ACC112 (cell line): ENCODE data around the gene BAX.
A peak's percentile ranks its signal among the peaks of the same experiment; 100 is the strongest.

Experiments used
- H2AFZ ChIP-seq: fragments of 200-600 bp; sonication (generic); one replicate; pipeline ENCODE4 v1.6.0; 2017; ENCODE audit warnings: antibody characterized with exemption, low read length; ENCODE audit not compliant: unreplicated experiment
- H3K27ac ChIP-seq: fragments of 200-600 bp; sonication (generic); 2 replicates; pipeline ENCODE4 v1.5.1; 2014; ENCODE audit warnings: low read depth, mild to moderate bottlenecking, antibody characterized with exemption, low read length, moderate library complexity
- H3K27me3 ChIP-seq: fragments of 200-600 bp; sonication (generic); 2 replicates; pipeline ENCODE4 v1.6.1; 2014; ENCODE audit warnings: mild to moderate bottlenecking, antibody characterized with exemption, low read length, moderate library complexity, mixed read lengths; ENCODE audit not compliant: insufficient read depth
- H3K36me3 ChIP-seq: fragments of 200-600 bp; sonication (generic); 2 replicates; pipeline ENCODE4 v1.6.1; 2016; ENCODE audit warnings: mild to moderate bottlenecking, antibody characterized with exemption, low read length, moderate library complexity, mixed read lengths; ENCODE audit not compliant: insufficient read depth
- H3K4me1 ChIP-seq: fragments of 200-600 bp; sonication (generic); one replicate; pipeline ENCODE4 v1.6.1; 2016; ENCODE audit warnings: low read length, mixed read lengths; ENCODE audit not compliant: insufficient read depth, unreplicated experiment, control insufficient read depth
- H3K4me3 ChIP-seq: fragments of 200-600 bp; sonication (generic); 2 replicates; pipeline ENCODE4 v1.5.1; 2014; ENCODE audit warnings: mild to moderate bottlenecking, low read depth, low read length
- H3K79me2 ChIP-seq: fragments of 200-600 bp; sonication (generic); one replicate; pipeline ENCODE4 v1.6.0; 2016; ENCODE audit warnings: low read length; ENCODE audit not compliant: control insufficient read depth, unreplicated experiment, insufficient read depth

Gene BAX

GRCh38 chr19:48962849-48963165, 8.1 kb downstream of the BAX start:
- peaks cover 16% of the 10 kb centered on the region for H3K36me3 ChIP-seq
- no peak overlapping the region for H3K4me3 ChIP-seq
- H3K79me2 ChIP-seq: peaks cover 19% of the 10 kb centered on the region
- H3K27ac ChIP-seq: peak overlapping the region; percentile 85
- H3K4me1 ChIP-seq: peaks cover 21% of the 10 kb centered on the region
- no peak overlapping the region for H2AFZ ChIP-seq
- H3K27me3 ChIP-seq: no peaks in the 10 kb centered on the region

GRCh38 chr19:48963371-48964204, 8.9 kb downstream of the BAX start:
- Histone ChIP-seq H3K79me2 (peaks cover 19% of the 10 kb centered on the region), H2AFZ (no peak overlapping the region), H3K4me1 (peaks cover 21% of the 10 kb centered on the region), H3K27me3 (no peaks in the 10 kb centered on the region), H3K4me3 (peak overlapping the region; percentile 62), H3K36me3 (peaks cover 16% of the 10 kb centered on the region), H3K27ac (peak overlapping the region; percentile 85)

GRCh38 chr19:48964205-48965039, 9.7 kb downstream of the BAX start:
- Histone ChIP-seq H3K79me2 (peaks cover 19% of the 10 kb centered on the region), H3K4me1 (peaks cover 21% of the 10 kb centered on the region), H3K36me3 (peaks cover 16% of the 10 kb centered on the region), H3K4me3 (peak overlapping the region; percentile 62), H2AFZ (no peak overlapping the region), H3K27me3 (no peaks in the 10 kb centered on the region), H3K27ac (peak overlapping the region; percentile 85)

- Histone ChIP-seq H2AFZ (no peak within 1 kb of the TSS), H3K36me3 (peaks cover 16% of the 10 kb centered on the region), H3K27me3 (no peaks in the 10 kb centered on the region), H3K27ac (peak within 1 kb of the TSS; percentile 85), H3K4me1 (peaks cover 21% of the 10 kb centered on the region), H3K79me2 (peaks cover 19% of the 10 kb centered on the region), H3K4me3 (peak within 1 kb of the TSS; percentile 97)
These were observed 10.5 kb downstream of the BAX start, which contains the start of gene FTL for GRCh38 chr19:48965040-48965805. FTL (plus strand) TSS chr19:48965309; CDS start chr19:48965508, 199 bp downstream.

- H3K79me2 ChIP-seq: peaks cover 19% of the 10 kb centered on the region
- peak overlapping the region; percentile 58 for H3K27ac ChIP-seq
- no peaks in the 10 kb centered on the region for H3K27me3 ChIP-seq
- H2AFZ ChIP-seq: no peak overlapping the region
- peaks cover 22% of the 10 kb centered on the region for H3K36me3 ChIP-seq
- peak overlapping the region; percentile 97 for H3K4me3 ChIP-seq
- H3K4me1 ChIP-seq: peaks cover 21% of the 10 kb centered on the region
These were observed 11.3 kb downstream of the BAX start for GRCh38 chr19:48965806-48966540.

GRCh38 chr19:48966541-48967345, 12.1 kb downstream of the BAX start:
- peak overlapping the region; percentile 97 for H3K4me3 ChIP-seq
- H3K79me2 ChIP-seq: peaks cover 19% of the 10 kb centered on the region
- H3K36me3 ChIP-seq: peaks cover 22% of the 10 kb centered on the region
- no peak overlapping the region for H2AFZ ChIP-seq
- H3K4me1 ChIP-seq: peaks cover 21% of the 10 kb centered on the region
- peak overlapping the region; percentile 58 for H3K27ac ChIP-seq
- no peaks in the 10 kb centered on the region for H3K27me3 ChIP-seq

GRCh38 chr19:48967346-48968178, 12.9 kb downstream of the BAX start:
- H3K36me3 ChIP-seq: peaks cover 22% of the 10 kb centered on the region
- peak overlapping the region; percentile 58 for H3K27ac ChIP-seq
- H3K4me3 ChIP-seq: peak overlapping the region; percentile 97

GRCh38 chr19:48968179-48968661, 13.5 kb downstream of the BAX start:
- Histone ChIP-seq H3K4me3 (no peak overlapping the region), H3K27ac (peak overlapping the region; percentile 29), H3K27me3 (no peaks in the 10 kb centered on the region), H3K4me1 (peaks cover 15% of the 10 kb centered on the region), H3K79me2 (peaks cover 19% of the 10 kb centered on the region), H2AFZ (no peak overlapping the region), H3K36me3 (peaks cover 22% of the 10 kb centered on the region)

More at GRCh38 chr19:48967346-48968178, 12.9 kb downstream of the BAX start:
- peaks cover 19% of the 10 kb centered on the region for H3K79me2 ChIP-seq
- no peaks in the 10 kb centered on the region for H3K27me3 ChIP-seq
- peaks cover 19% of the 10 kb centered on the region for H3K4me1 ChIP-seq
- no peak overlapping the region for H2AFZ ChIP-seq

GRCh38 chr19:48968813-48969218, 14.1 kb downstream of the BAX start:
- Histone ChIP-seq H3K79me2 (peaks cover 19% of the 10 kb centered on the region), H3K27me3 (no peaks in the 10 kb centered on the region), H3K27ac (no peak overlapping the region), H3K36me3 (peaks cover 22% of the 10 kb centered on the region), H3K4me3 (no peak overlapping the region), H3K4me1 (peaks cover 9% of the 10 kb centered on the region), H2AFZ (no peak overlapping the region)
